DND-41 (cell line): ENCODE results near the gene KRTAP9-7.

Experiments used
- EZH2 ChIP-seq: IDR thresholded peaks from 3 replicates; pipeline ENCODE4 v1.6.1; 2012; ENCODE audit warnings: borderline replicate concordance, low read depth, mild to moderate bottlenecking, moderate library complexity, low read length, inconsistent platforms; ENCODE audit not compliant: severe bottlenecking
- TF ChIP-seq, protein P1 (sequence below): IDR thresholded peaks from 2 replicates; pipeline ENCODE4 v1.5.1; 2012; ENCODE audit warnings: borderline replicate concordance, low read length, moderate library complexity, mild to moderate bottlenecking; ENCODE audit not compliant: poor library complexity, severe bottlenecking; ENCODE audit errors: extremely low read depth

DNA sequence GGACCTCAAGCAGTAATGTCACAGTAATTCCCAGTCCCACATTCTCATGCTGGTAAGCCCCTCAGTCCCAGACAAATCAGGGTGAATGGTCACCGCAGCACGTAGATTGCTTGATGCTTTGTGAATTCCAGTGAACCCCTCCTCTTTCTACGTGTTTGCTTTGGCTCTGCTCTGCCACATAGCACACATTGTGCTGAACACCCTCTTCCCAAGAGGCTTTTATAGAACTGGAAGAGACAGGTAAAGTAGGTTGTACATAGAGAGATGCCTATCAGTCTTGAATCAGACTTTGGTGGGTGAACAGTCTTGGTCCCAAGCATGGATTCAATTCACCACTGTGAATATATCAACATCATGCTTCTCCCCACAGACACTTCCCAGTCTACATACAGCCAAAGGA lies 10.9 kb upstream of the KRTAP9-7 start:
- TF ChIP-seq, protein P1, sequence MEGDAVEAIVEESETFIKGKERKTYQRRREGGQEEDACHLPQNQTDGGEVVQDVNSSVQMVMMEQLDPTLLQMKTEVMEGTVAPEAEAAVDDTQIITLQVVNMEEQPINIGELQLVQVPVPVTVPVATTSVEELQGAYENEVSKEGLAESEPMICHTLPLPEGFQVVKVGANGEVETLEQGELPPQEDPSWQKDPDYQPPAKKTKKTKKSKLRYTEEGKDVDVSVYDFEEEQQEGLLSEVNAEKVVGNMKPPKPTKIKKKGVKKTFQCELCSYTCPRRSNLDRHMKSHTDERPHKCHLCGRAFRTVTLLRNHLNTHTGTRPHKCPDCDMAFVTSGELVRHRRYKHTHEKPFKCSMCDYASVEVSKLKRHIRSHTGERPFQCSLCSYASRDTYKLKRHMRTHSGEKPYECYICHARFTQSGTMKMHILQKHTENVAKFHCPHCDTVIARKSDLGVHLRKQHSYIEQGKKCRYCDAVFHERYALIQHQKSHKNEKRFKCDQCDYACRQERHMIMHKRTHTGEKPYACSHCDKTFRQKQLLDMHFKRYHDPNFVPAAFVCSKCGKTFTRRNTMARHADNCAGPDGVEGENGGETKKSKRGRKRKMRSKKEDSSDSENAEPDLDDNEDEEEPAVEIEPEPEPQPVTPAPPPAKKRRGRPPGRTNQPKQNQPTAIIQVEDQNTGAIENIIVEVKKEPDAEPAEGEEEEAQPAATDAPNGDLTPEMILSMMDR: no peak
- TF ChIP-seq EZH2: no peak
